ENCODE measurements around the gene C6orf47. TPM values are rescaled to one million over a fixed set of nuclear protein-coding genes. Genes with fewer than 3 reads are reported as not detected.

The C6orf47 gene
- total and polyA plus RNA-seq, 2 of the 13 experiments (the other 11 are each of a cell fraction or from before 2014, with no cell fraction given) = 1.7 to 18.1 TPM

DNA sequence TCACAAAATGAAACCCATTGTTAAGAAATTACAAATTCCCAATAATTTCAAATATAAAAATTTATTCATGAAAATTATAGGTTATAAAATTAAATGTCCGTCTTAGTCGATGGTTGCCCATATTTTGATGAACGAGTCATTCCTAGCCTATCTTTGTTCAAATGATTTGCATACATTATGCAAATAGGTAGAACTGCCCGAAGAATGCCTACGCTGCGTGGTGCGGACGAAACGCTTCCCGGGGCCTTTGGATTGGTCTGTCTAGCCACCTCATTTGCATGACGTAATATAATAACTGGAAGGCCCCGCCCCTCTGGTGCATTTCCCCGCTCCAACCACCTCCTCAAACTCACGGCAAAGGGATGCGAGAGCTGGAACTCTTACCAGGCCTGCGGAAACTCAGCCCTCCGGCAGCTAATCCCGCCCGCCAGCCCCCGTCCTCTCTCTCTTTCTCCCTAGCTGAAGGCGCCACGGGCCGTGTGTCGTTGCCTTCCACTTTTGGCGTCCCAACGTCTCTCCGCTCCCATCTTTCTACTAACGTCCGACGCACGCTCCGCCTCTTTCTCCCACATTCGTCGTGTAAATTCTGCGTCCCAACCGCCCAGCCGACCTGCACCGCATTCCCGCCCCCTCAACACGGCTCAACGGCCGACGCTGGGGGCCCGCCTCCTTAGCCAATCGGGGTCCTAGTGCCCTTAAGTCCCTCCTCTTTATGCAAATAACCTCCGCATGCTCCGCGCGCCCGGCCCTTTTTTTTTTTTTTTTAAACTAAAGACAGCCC lies 40.6 kb downstream of the C6orf47 start (continued):
- TF ChIP-seq ZSCAN21 (CRISPR knock-in tag; IDR thresholded peaks at IDR 0.05; ENCODE audit: borderline replicate concordance) = peak; percentile 82
- no peak for TF ChIP-seq FOXO1 (CRISPR knock-in tag; IDR thresholded peaks at IDR 0.05)
- TF ChIP-seq ZNF776 (CRISPR knock-in tag; IDR thresholded peaks at IDR 0.05) = no peak; the same call in 1 of the 2 replicates
- TF ChIP-seq, protein P1, sequence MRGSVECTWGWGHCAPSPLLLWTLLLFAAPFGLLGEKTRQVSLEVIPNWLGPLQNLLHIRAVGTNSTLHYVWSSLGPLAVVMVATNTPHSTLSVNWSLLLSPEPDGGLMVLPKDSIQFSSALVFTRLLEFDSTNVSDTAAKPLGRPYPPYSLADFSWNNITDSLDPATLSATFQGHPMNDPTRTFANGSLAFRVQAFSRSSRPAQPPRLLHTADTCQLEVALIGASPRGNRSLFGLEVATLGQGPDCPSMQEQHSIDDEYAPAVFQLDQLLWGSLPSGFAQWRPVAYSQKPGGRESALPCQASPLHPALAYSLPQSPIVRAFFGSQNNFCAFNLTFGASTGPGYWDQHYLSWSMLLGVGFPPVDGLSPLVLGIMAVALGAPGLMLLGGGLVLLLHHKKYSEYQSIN (CRISPR knock-in tag; IDR thresholded peaks at IDR 0.05; ENCODE audit: borderline replicate concordance) = no peak
- TF ChIP-seq SRSF4 (IDR thresholded peaks at IDR 0.05; ENCODE audit: low read depth, low read length, poor library complexity, severe bottlenecking) = no peak
- peak; percentile 82 for TF ChIP-seq RFXAP (CRISPR knock-in tag; IDR thresholded peaks at IDR 0.05; ENCODE audit: borderline replicate concordance)
- TF ChIP-seq, protein P2, sequence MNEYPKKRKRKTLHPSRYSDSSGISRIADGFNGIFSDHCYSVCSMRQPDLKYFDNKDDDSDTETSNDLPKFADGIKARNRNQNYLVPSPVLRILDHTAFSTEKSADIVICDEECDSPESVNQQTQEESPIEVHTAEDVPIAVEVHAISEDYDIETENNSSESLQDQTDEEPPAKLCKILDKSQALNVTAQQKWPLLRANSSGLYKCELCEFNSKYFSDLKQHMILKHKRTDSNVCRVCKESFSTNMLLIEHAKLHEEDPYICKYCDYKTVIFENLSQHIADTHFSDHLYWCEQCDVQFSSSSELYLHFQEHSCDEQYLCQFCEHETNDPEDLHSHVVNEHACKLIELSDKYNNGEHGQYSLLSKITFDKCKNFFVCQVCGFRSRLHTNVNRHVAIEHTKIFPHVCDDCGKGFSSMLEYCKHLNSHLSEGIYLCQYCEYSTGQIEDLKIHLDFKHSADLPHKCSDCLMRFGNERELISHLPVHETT (CRISPR knock-in tag; conservative IDR thresholded peaks at IDR 0.05) = no peak
- TF ChIP-seq HNF4A (CRISPR knock-in tag; IDR thresholded peaks at IDR 0.05) = no peak; the same call in 1 of the 2 replicates
- TF ChIP-seq ZNF713 (CRISPR knock-in tag; IDR thresholded peaks at IDR 0.05) = no peak
- TF ChIP-seq, protein P3, sequence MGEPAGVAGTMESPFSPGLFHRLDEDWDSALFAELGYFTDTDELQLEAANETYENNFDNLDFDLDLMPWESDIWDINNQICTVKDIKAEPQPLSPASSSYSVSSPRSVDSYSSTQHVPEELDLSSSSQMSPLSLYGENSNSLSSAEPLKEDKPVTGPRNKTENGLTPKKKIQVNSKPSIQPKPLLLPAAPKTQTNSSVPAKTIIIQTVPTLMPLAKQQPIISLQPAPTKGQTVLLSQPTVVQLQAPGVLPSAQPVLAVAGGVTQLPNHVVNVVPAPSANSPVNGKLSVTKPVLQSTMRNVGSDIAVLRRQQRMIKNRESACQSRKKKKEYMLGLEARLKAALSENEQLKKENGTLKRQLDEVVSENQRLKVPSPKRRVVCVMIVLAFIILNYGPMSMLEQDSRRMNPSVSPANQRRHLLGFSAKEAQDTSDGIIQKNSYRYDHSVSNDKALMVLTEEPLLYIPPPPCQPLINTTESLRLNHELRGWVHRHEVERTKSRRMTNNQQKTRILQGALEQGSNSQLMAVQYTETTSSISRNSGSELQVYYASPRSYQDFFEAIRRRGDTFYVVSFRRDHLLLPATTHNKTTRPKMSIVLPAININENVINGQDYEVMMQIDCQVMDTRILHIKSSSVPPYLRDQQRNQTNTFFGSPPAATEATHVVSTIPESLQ (CRISPR knock-in tag; conservative IDR thresholded peaks at IDR 0.05) = peak; percentile 50; the same call in 1 of the 2 replicates
- TF ChIP-seq ZNF251 (CRISPR knock-in tag; IDR thresholded peaks at IDR 0.05) = peak; percentile 42; the same call in 1 of the 2 replicates
- peak; percentile 55; the same call in 1 of the 2 replicates for TF ChIP-seq ZNF331 (CRISPR knock-in tag; IDR thresholded peaks at IDR 0.05)
- peak; percentile 52; the same call in 1 of the 2 replicates for TF ChIP-seq MXD4 (CRISPR knock-in tag; IDR thresholded peaks at IDR 0.05)
- TF ChIP-seq, protein P4, sequence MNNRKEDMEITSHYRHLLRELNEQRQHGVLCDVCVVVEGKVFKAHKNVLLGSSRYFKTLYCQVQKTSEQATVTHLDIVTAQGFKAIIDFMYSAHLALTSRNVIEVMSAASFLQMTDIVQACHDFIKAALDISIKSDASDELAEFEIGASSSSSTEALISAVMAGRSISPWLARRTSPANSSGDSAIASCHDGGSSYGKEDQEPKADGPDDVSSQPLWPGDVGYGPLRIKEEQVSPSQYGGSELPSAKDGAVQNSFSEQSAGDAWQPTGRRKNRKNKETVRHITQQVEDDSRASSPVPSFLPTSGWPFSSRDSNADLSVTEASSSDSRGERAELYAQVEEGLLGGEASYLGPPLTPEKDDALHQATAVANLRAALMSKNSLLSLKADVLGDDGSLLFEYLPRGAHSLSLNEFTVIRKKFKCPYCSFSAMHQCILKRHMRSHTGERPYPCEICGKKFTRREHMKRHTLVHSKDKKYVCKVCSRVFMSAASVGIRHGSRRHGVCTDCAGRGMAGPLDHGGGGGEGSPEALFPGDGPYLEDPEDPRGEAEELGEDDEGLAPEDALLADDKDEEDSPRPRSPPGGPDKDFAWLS (CRISPR knock-in tag; IDR thresholded peaks at IDR 0.05; ENCODE audit: borderline replicate concordance) = no peak
- TF ChIP-seq CBX1 (IDR thresholded peaks at IDR 0.05; ENCODE audit: low read depth) = no peak
- no peak for TF ChIP-seq LCORL (IDR thresholded peaks at IDR 0.05)
- TF ChIP-seq LCORL (CRISPR knock-in tag; IDR thresholded peaks at IDR 0.05) = no peak
- TF ChIP-seq PAF1 (CRISPR knock-in tag; IDR thresholded peaks at IDR 0.05) = no peak
- TF ChIP-seq TGIF2 (CRISPR knock-in tag; IDR thresholded peaks at IDR 0.05) = no peak
- TF ChIP-seq FOXA1 (IDR thresholded peaks at IDR 0.05) = no peak
- peak; percentile 63; the same call in 1 of the 2 replicates for TF ChIP-seq FOXA1 (CRISPR knock-in tag; IDR thresholded peaks at IDR 0.05)
- no peak for TF ChIP-seq NKX3-1 (CRISPR knock-in tag; IDR thresholded peaks at IDR 0.05)
- peak; percentile 69; the same call in 1 of the 2 replicates for TF ChIP-seq MTA1 (CRISPR knock-in tag; IDR thresholded peaks at IDR 0.05; ENCODE audit: borderline replicate concordance)
- peak; percentile 98 for TF ChIP-seq ZNF772 (CRISPR knock-in tag; IDR thresholded peaks at IDR 0.05)
- no peak; the same call in none of the 2 replicates for TF ChIP-seq ZNF205 (CRISPR knock-in tag; IDR thresholded peaks at IDR 0.05)
- TF ChIP-seq ZBTB7A (CRISPR knock-in tag; IDR thresholded peaks at IDR 0.05) = no peak

Measured in HepG2 (cell line).